HCT116 (cell line): ENCODE results near the gene MRPS23. TPM values are rescaled to one million over a fixed set of nuclear protein-coding genes. Genes with fewer than 3 reads are reported as not detected.
A peak's percentile ranks its signal among the peaks of the same experiment; 100 is the strongest.

Source experiments
- ATAC-seq: fragments of 200-7000 bp; cut with Tn5 transposase; 2 replicates; pipeline ENCODE4 v1.9.1; 2020; ENCODE audit warnings: mild to moderate bottlenecking, moderate library complexity
- BruUV-seq: library from RNA; stranded (reverse); fragments of 400-500 nt; replicated peaks from 2 replicates; lab custom pipeline; 2021; lab: Mats Ljungman, UMichigan
- CTCF ChIA-PET: fragments of 300-600 bp; sonication (Branson Sonifier 250); formaldehyde crosslinking; loops from one replicate; lab custom pipeline; 2021; ENCODE audit warnings: antibody characterized with exemption; lab: Charles Lee
- POLR2A ChIA-PET: fragments of 300-600, 350-600 bp; sonication (Branson Sonifier 250); formaldehyde crosslinking; loops from one replicate; lab custom pipeline; 2021; ENCODE audit warnings: antibody characterized with exemption; lab: Charles Lee
- RAD21 ChIA-PET, 2 experiments: fragments of 300-600 bp; sonication (Branson Sonifier 250); formaldehyde crosslinking; loops; one replicate each; lab custom pipeline; 2023; ENCODE audit warnings: low total read pairs in 2 of 2; ENCODE audit not compliant: uncharacterized antibody in 2 of 2, unreplicated experiment in 2 of 2, low non-redundant PET in 1 of 2; lab: Charles Lee
- DNase-seq: peaks from one replicate; pipeline ENCODE4 v3.0.0-alpha.2; 2010; ENCODE audit warnings: low read depth, low spot score
- H2AFZ ChIP-seq: fragments of 200-600 bp; shearing (Covaris generic), sonication (generic); 2 replicates; pipeline ENCODE4 v1.6.1; 2017; ENCODE audit warnings: low read depth, mixed run types, mixed read lengths, antibody characterized with exemption, low read length; ENCODE audit not compliant: poor library complexity, severe bottlenecking
- H3K27ac ChIP-seq: 2 replicates; pipeline ENCODE4 v1.5.1; 2012; ENCODE audit warnings: low read depth, low read length
- H3K27me3 ChIP-seq: fragments of 200-600 bp; sonication (generic); 2 replicates; pipeline ENCODE4 v1.6.1; 2016; ENCODE audit warnings: mixed run types, low read length, mixed read lengths; ENCODE audit not compliant: insufficient read depth
- H3K36me3 ChIP-seq, 2 experiments: fragments of 200-500 bp in 1 of 2; fragments of 200-600 bp in 1 of 2; sonication (Bioruptor generic) in 1 of 2; sonication (generic) in 1 of 2; 2 replicates each; pipeline versions ENCODE4 v1.5.1 to v1.6.1; 2014 to 2016; ENCODE audit warnings: low read length in 2 of 2, inconsistent platforms in 1 of 2, mixed read lengths in 1 of 2, mixed run types in 1 of 2; ENCODE audit not compliant: insufficient read depth in 2 of 2, control insufficient read depth in 1 of 2
- H3K4me1 ChIP-seq, 2 experiments: fragments of 200-600 bp in 1 of 2; sonication (generic) in 1 of 2; 2 replicates each; pipeline versions ENCODE4 v1.5.1 to v1.6.1; 2012 to 2017; ENCODE audit warnings: low read length in 2 of 2, inconsistent platforms in 1 of 2, mild to moderate bottlenecking in 1 of 2, mixed read lengths in 1 of 2, mixed run types in 1 of 2, moderate library complexity in 1 of 2; ENCODE audit not compliant: insufficient read depth in 2 of 2, control insufficient read depth in 1 of 2
- H3K4me2 ChIP-seq: fragments of 200-600 bp; sonication (generic); 2 replicates; pipeline ENCODE4 v1.6.1; 2017; ENCODE audit warnings: mixed run types, low read length, mixed read lengths
- H3K4me3 ChIP-seq, 2 experiments: fragments of 200-600 bp in 1 of 2; sonication (generic) in 1 of 2; replicated peaks in 1 of 2; 2 replicates each; pipeline ENCODE4 v1.5.1; 2011 to 2016; ENCODE audit warnings: low read length in 2 of 2, control low read depth in 1 of 2, low read depth in 1 of 2, mild to moderate bottlenecking in 1 of 2, mixed read lengths in 1 of 2, mixed run types in 1 of 2
- H3K79me2 ChIP-seq: fragments of 200-600 bp; sonication (generic); 2 replicates; pipeline ENCODE4 v1.6.1; 2017; ENCODE audit warnings: mild to moderate bottlenecking, mixed run types, low read length, moderate library complexity, mixed read lengths; ENCODE audit not compliant: insufficient read depth
- H3K9ac ChIP-seq: fragments of 200-600 bp; sonication (generic); 2 replicates; pipeline ENCODE4 v1.6.1; 2016; ENCODE audit warnings: low read length, mixed read lengths
- H3K9me2 ChIP-seq: fragments of 200-600 bp; sonication (generic), shearing (Covaris generic); 2 replicates; pipeline ENCODE4 v1.6.1; 2017; ENCODE audit warnings: mixed run types, mild to moderate bottlenecking, moderate library complexity; ENCODE audit not compliant: insufficient read depth
- H3K9me3 ChIP-seq, 2 experiments: fragments of 200-500 bp in 1 of 2; fragments of 200-600 bp in 1 of 2; sonication (Bioruptor generic) in 1 of 2; sonication (generic) in 1 of 2; 2 replicates each; pipeline ENCODE4 v1.6.1; 2014 to 2017; ENCODE audit warnings: low read length in 2 of 2, mixed read lengths in 2 of 2, inconsistent platforms in 1 of 2, low read depth in 1 of 2, mild to moderate bottlenecking in 1 of 2, mixed run types in 1 of 2, moderate library complexity in 1 of 2; ENCODE audit not compliant: control insufficient read depth in 1 of 2, insufficient read depth in 1 of 2
- H4K20me1 ChIP-seq: fragments of 200-600 bp; sonication (generic), shearing (Covaris generic); 2 replicates; pipeline ENCODE4 v1.6.1; 2017; ENCODE audit warnings: mixed run types, mild to moderate bottlenecking, moderate library complexity; ENCODE audit not compliant: insufficient read depth
- CBX3 ChIP-seq: IDR thresholded peaks from 2 replicates; pipeline ENCODE4 v1.6.1; 2012; ENCODE audit warnings: low read depth
- CEBPB ChIP-seq: IDR thresholded peaks from 2 replicates; pipeline ENCODE4 v1.6.1; 2012; ENCODE audit warnings: low read depth
- EGR1 ChIP-seq: IDR thresholded peaks from 2 replicates; pipeline ENCODE4 v1.6.1; 2012; ENCODE audit warnings: low read depth
- EZH2 ChIP-seq: fragments of 200-600 bp; sonication (generic); IDR thresholded peaks from 2 replicates; pipeline ENCODE4 v1.6.1; 2017; ENCODE audit warnings: antibody characterized with exemption, mixed run types
- POLR2AphosphoS5 ChIP-seq: IDR thresholded peaks from 2 replicates; pipeline ENCODE4 v1.6.1; 2011; ENCODE audit warnings: mild to moderate bottlenecking, low read depth, low read length, moderate library complexity
- RAD21 ChIP-seq: IDR thresholded peaks from 2 replicates; pipeline ENCODE4 v1.6.1; 2012; ENCODE audit warnings: low read depth, mild to moderate bottlenecking
- REST ChIP-seq: IDR thresholded peaks from 2 replicates; pipeline ENCODE4 v1.6.1; 2012; ENCODE audit warnings: low read depth
- TCF7L2 ChIP-seq: IDR thresholded peaks from 2 replicates; pipeline ENCODE4 v1.7.0; 2011; ENCODE audit warnings: borderline replicate concordance, inconsistent platforms; ENCODE audit not compliant: insufficient read depth, insufficient read length; ENCODE audit errors: extremely low read depth
- YY1 ChIP-seq: IDR thresholded peaks from 2 replicates; pipeline ENCODE4 v1.6.1; 2011; ENCODE audit warnings: low read length, low read depth, moderate library complexity, mild to moderate bottlenecking; ENCODE audit not compliant: insufficient replicate concordance; ENCODE audit errors: extremely low read depth
- ZNF274 ChIP-seq: fragments of 200-500 bp; sonication (Bioruptor generic); IDR thresholded peaks from 2 replicates; pipeline ENCODE4 v1.6.1; 2014; ENCODE audit warnings: mild to moderate bottlenecking, low read depth, low read length, inconsistent platforms
- intact Hi-C: fragments of 100-400 bp; cut with micrococcal nuclease; formaldehyde crosslinking; loops from 2 replicates; pipeline ENCODE4 v1.10.0; 2022
- total RNA-seq: library from RNA; stranded (reverse); gene quantifications from one replicate; pipeline ENCODE4 v1.2.1, GENCODE V29; 2021; ENCODE audit not compliant: unreplicated experiment
- TF ChIP-seq, protein P1 (sequence below): IDR thresholded peaks from 2 replicates; pipeline ENCODE4 v1.6.1; 2012
- TF ChIP-seq, protein P2 (sequence below): IDR thresholded peaks from 2 replicates; pipeline ENCODE4 v1.6.1; 2012

Gene MRPS23
- total RNA-seq, 1 experiment from 2014 or later, result 109 TPM

GRCh38 chr17:57832314-57833178 lies 17.3 kb downstream of the MRPS23 start:
- H3K79me2 ChIP-seq, result no peaks in the 10 kb centered on the region
- no peaks in the 10 kb centered on the region for H3K27me3 ChIP-seq
- no peaks in the 10 kb centered on the region for H4K20me1 ChIP-seq
- no peak overlapping the region for H3K27ac ChIP-seq
- ChIA-PET CTCF (interaction anchor here (0.7 to 3.1 kb wide), 21 partner anchors 9 to 725 kb away, joined by 3 to 24 read pairs (median 6); partner anchors contain the start of genes DYNLL2 and MRPS23), RAD21 (interaction anchor here (0.9 to 2.1 kb wide), 2 partner anchors 85 kb away, joined by 3 to 4 read pairs; no protein-coding TSS in a partner anchor), POLR2A (interaction anchor here (1.0 kb wide), 1 partner anchor 251 kb away, joined by 3 read pairs; the partner anchor contains the start of gene DYNLL2)
- BruUV-seq, result no TSS peak
- H3K4me2 ChIP-seq, result no peak overlapping the region
- peak overlapping the region; percentile 28 for H2AFZ ChIP-seq
- intact Hi-C loops, result loop anchor here (1.0 to 5.0 kb wide), 2 partner anchors 235 to 701 kb away; no protein-coding TSS in a partner anchor
- TF ChIP-seq REST (no peak), EZH2 (no peak), EGR1 (no peak), TCF7L2 (no peak), CBX3 (no peak), POLR2AphosphoS5 (no peak), ZNF274 (no peak), YY1 (no peak), CEBPB (no peak), RAD21 (no peak)
- TF ChIP-seq, protein P1, sequence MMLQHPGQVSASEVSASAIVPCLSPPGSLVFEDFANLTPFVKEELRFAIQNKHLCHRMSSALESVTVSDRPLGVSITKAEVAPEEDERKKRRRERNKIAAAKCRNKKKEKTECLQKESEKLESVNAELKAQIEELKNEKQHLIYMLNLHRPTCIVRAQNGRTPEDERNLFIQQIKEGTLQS, result no peak
- TF ChIP-seq, protein P2, sequence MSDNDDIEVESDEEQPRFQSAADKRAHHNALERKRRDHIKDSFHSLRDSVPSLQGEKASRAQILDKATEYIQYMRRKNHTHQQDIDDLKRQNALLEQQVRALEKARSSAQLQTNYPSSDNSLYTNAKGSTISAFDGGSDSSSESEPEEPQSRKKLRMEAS, result no peak
- H3K9ac ChIP-seq, result no peak overlapping the region
- H3K9me3 ChIP-seq, result no peaks in the 10 kb centered on the region
- no peaks in the 10 kb centered on the region for H3K36me3 ChIP-seq
- no peak for ATAC-seq
- H3K4me1 ChIP-seq, result peaks cover 0 to 15% of the 10 kb centered on the region in 2 experiments; a peak in 2 of 4 replicates
- no peaks in the 10 kb centered on the region for H3K9me2 ChIP-seq
- H3K4me3 ChIP-seq, result no peak overlapping the region
- DNase-seq, result no peak
